ENCODE results near the gene HDAC4. TPM values are rescaled to one million over a fixed set of nuclear protein-coding genes. Genes with fewer than 3 reads are reported as not detected.

HDAC4 gene
- total RNA-seq, 1 experiment from 2014 or later: 32.0 TPM

DNA sequence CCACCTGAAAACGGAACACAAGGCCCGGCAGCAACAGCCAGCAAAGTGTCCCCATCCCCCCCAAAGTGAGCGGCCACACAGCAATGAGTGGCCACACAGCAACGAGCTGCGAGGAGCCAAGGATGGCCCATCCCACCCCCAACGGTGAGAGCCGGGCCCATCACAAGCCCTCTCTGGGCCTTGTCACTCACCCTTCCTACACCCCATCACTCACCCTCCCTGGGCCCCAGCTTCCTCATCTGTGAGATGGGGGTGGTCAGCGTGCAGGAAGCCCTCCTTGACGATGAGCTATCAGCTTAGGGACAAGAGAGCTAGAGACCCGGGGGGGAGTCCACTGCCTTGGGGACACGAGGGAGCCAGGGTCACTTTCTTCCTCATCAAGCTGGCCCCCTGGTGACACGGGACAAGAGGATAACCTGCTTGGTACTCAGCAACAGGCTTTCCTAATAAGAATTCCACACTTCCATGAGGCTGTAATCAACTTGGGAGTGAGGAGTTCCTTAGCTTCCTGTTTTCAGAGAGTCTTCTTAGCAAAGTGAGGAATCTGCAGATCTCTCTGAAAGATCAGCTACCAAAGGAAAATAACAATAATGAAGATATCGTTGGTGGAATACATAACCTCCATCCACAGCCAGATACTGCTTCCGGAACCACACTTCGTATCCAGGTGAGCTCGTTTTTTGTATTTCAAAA is 92.8 kb downstream of the HDAC4 start:
- Histone ChIP-seq H3K27ac (ENCODE audit: insufficient read length, low read depth, low read length) (no peak overlapping the region), H2AFZ (ENCODE audit: low read length) (no peak overlapping the region), H3K14ac (ENCODE audit: insufficient read depth, low read length) (no peak overlapping the region; the same call in 1 of the 2 replicates), H3K9me3 (ENCODE audit: control insufficient read depth, low read depth, low read length) (no peaks in the 10 kb centered on the region), H3K4me2 (ENCODE audit: insufficient read depth, insufficient read length, low read length) (no peak overlapping the region), H3K56ac (ENCODE audit: insufficient read length, low read depth, low read length) (no peak overlapping the region), H3K79me1 (ENCODE audit: insufficient read depth, low read depth, low read length, poor library complexity, severe bottlenecking) (peaks cover 10% of the 10 kb centered on the region), H3K18ac (ENCODE audit: insufficient read length, low read depth, low read length) (no peak overlapping the region), H3K23ac (ENCODE audit: insufficient read length, low read depth, low read length) (no peak overlapping the region), H2AK5ac (ENCODE audit: insufficient read length, low read length) (no peak overlapping the region), H4K20me1 (ENCODE audit: control insufficient read depth, insufficient read depth, insufficient read length) (peaks cover 6% of the 10 kb centered on the region), H3K9ac (ENCODE audit: extremely low read depth, insufficient read length, low read length) (no peak overlapping the region), H2BK5ac (ENCODE audit: insufficient read length, low read length) (no peak overlapping the region), H2BK20ac (ENCODE audit: low read depth, low read length, poor library complexity, severe bottlenecking) (no peak overlapping the region), H3T11ph (ENCODE audit: low read length) (no peak overlapping the region), H2BK12ac (ENCODE audit: insufficient read length, low read depth, low read length) (no peak overlapping the region), H2BK120ac (ENCODE audit: low read depth, low read length, poor library complexity, severe bottlenecking) (no peak overlapping the region), H3K23me2 (ENCODE audit: insufficient read length, low read depth, low read length, poor library complexity, severe bottlenecking) (no peaks in the 10 kb centered on the region), H4K8ac (replicated peaks; ENCODE audit: insufficient read length, low read depth, low read length) (no peak overlapping the region), H2BK15ac (ENCODE audit: low read depth, low read length) (no peak overlapping the region), H3K79me2 (ENCODE audit: insufficient read depth, low read length) (peaks cover 4% of the 10 kb centered on the region; the same call in 1 of the 2 replicates), H4K91ac (ENCODE audit: insufficient read length, low read depth, low read length) (no peak overlapping the region), H3K4me1 (ENCODE audit: insufficient read depth, low read length) (no peaks in the 10 kb centered on the region), H4K5ac (ENCODE audit: insufficient read length, low read depth, low read length) (no peak overlapping the region), H3K27me3 (ENCODE audit: insufficient read depth, low read length) (no peaks in the 10 kb centered on the region), H3K4ac (ENCODE audit: low read depth, low read length) (no peak overlapping the region)
- Mint-ChIP-seq H3K27ac (peak overlapping the region; percentile 45 to 94 (median 85); a peak in 4 of 7 replicates), H3K9me3 (no peaks in the 10 kb centered on the region), H3K4me3 (no peak overlapping the region), H3K36me3 (ENCODE audit: insufficient read depth in 1 of 3, low read depth in 3 of 3) (no peaks in the 10 kb centered on the region; a peak in 2 of 7 replicates), H3K4me1 (peaks cover 21 to 27% of the 10 kb centered on the region in 2 experiments), H3K27me3 (ENCODE audit: low read depth) (no peaks in the 10 kb centered on the region; the same call in 1 of the 2 replicates)
- TF ChIP-seq, protein P1, sequence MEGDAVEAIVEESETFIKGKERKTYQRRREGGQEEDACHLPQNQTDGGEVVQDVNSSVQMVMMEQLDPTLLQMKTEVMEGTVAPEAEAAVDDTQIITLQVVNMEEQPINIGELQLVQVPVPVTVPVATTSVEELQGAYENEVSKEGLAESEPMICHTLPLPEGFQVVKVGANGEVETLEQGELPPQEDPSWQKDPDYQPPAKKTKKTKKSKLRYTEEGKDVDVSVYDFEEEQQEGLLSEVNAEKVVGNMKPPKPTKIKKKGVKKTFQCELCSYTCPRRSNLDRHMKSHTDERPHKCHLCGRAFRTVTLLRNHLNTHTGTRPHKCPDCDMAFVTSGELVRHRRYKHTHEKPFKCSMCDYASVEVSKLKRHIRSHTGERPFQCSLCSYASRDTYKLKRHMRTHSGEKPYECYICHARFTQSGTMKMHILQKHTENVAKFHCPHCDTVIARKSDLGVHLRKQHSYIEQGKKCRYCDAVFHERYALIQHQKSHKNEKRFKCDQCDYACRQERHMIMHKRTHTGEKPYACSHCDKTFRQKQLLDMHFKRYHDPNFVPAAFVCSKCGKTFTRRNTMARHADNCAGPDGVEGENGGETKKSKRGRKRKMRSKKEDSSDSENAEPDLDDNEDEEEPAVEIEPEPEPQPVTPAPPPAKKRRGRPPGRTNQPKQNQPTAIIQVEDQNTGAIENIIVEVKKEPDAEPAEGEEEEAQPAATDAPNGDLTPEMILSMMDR (conservative IDR thresholded peaks at IDR 0.05): no peak
- peak; percentile 15 for DNase-seq
- no CpG with 5 or more reads among the region's 16 CpGs for WGBS (ENCODE audit: extremely low coverage, insufficient read length, low lambda C conversion rate)
